ENCODE measurements around the gene ZNF554.

- TF ChIP-seq CTCF (conservative IDR thresholded peaks at IDR 0.05; ENCODE audit: low read length) (no peak), EZH2phosphoT487 (IDR thresholded peaks at IDR 0.05; ENCODE audit: borderline replicate concordance) (no peak)
Observed at GRCh38 chr19:2793577-2793976, 26.1 kb upstream of the ZNF554 start.
